Breast epithelium (tissue), 3 donors: ENCODE data around the gene ANKRD42.

Experiments used
- POLR2A ChIP-seq: fragments of 450-650 bp; IDR thresholded peaks from one replicate; pipeline ENCODE4 v1.6.1; 2016; ENCODE audit warnings: antibody characterized with exemption, mild to moderate bottlenecking, moderate library complexity
- POLR2AphosphoS5 ChIP-seq, 3 donors: sonication (generic); formaldehyde crosslinking; IDR thresholded peaks; one replicate each; pipeline ENCODE4 v1.6.1; 2017; ENCODE audit warnings: antibody characterized with exemption in 3 of 3
- TF ChIP-seq, protein P1 (sequence below), 3 donors: fragments of 450-650 bp; IDR thresholded peaks; one replicate each; pipeline ENCODE4 v1.5.1; 2016 to 2017; ENCODE audit warnings: antibody characterized with exemption in 3 of 3, mild to moderate bottlenecking in 3 of 3, moderate library complexity in 3 of 3

DNA sequence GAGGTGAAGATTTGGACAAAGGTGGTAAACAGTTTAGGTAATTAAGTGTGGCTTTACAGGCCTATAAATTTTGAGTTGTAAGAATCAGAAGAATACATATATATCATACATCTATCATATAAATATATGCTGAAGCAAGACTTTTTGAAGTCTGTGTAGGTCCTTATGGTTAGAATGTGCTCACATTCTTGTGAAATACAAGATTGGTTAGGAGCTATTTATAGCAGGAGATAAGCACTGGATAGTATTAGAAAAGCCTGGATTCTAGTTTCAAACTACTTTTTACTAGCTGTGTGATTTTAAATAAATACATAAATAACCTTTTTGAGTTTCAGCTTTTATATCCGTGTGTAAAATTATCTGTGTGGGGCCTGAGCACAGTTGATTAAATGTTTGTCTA is 42.3 kb downstream of the ANKRD42 start:
- TF ChIP-seq, protein P1, sequence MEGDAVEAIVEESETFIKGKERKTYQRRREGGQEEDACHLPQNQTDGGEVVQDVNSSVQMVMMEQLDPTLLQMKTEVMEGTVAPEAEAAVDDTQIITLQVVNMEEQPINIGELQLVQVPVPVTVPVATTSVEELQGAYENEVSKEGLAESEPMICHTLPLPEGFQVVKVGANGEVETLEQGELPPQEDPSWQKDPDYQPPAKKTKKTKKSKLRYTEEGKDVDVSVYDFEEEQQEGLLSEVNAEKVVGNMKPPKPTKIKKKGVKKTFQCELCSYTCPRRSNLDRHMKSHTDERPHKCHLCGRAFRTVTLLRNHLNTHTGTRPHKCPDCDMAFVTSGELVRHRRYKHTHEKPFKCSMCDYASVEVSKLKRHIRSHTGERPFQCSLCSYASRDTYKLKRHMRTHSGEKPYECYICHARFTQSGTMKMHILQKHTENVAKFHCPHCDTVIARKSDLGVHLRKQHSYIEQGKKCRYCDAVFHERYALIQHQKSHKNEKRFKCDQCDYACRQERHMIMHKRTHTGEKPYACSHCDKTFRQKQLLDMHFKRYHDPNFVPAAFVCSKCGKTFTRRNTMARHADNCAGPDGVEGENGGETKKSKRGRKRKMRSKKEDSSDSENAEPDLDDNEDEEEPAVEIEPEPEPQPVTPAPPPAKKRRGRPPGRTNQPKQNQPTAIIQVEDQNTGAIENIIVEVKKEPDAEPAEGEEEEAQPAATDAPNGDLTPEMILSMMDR (IDR thresholded peaks at IDR 0.05): no peak
- TF ChIP-seq POLR2A: no peak
- TF ChIP-seq POLR2AphosphoS5 (IDR thresholded peaks at IDR 0.05): no peak
